Thyroid gland (tissue), 4 donors: ENCODE data around the gene DPP6. TPM values are rescaled to one million over a fixed set of nuclear protein-coding genes. Genes with fewer than 3 reads are reported as not detected.

Experiments
- DNase-seq, 2 donors: peaks; one replicate each; pipeline ENCODE4 v3.0.0-alpha.2; 2019
- H3K27ac ChIP-seq, 3 donors: fragments of 200-600 bp; sonication (generic); 1 replicate in 2 of 3; 2 replicates in 1 of 3; pipeline ENCODE4 v1.5.1; 2016 to 2019; ENCODE audit warnings: mild to moderate bottlenecking in 1 of 3, moderate library complexity in 1 of 3
- H3K27me3 ChIP-seq: fragments of 200-600 bp; sonication (generic); one replicate; pipeline ENCODE4 v1.5.1; 2019
- H3K36me3 ChIP-seq, 2 donors: fragments of 200-600 bp; sonication (generic); one replicate each; pipeline ENCODE4 v1.5.1; 2016 to 2019
- H3K4me1 ChIP-seq, 2 donors: fragments of 200-600 bp; sonication (generic); one replicate each; pipeline ENCODE4 v1.5.1; 2017 to 2019
- H3K4me3 ChIP-seq, 3 donors: fragments of 200-600 bp; sonication (generic); replicated peaks in 1 of 3; 1 replicate in 2 of 3; 2 replicates in 1 of 3; pipeline ENCODE4 v1.5.1; 2016; ENCODE audit warnings: mild to moderate bottlenecking in 1 of 3
- H3K9me3 ChIP-seq: fragments of 200-600 bp; sonication (generic); one replicate; pipeline ENCODE4 v1.5.1; 2017
- CTCF ChIP-seq, 6 experiments: fragments of 200-600 bp in 3 of 6; fragments of 450-650 bp in 3 of 6; sonication (generic) in 3 of 6; IDR thresholded peaks; one replicate each; pipeline ENCODE4 v1.5.1; 2016 to 2019; ENCODE audit warnings: antibody characterized with exemption in 6 of 6, mild to moderate bottlenecking in 2 of 6, inconsistent platforms in 1 of 6, moderate library complexity in 1 of 6
- POLR2A ChIP-seq, 2 donors: fragments of 450-650 bp; IDR thresholded peaks; one replicate each; pipeline ENCODE4 v1.6.1; 2017; ENCODE audit warnings: antibody characterized with exemption in 2 of 2, mild to moderate bottlenecking in 2 of 2, moderate library complexity in 1 of 2
- WGBS, 2 donors: methylation state at CpG; one replicate each; pipeline ENCODE4 v1.1.5; 2017; 5-methylcytosine and 5-hydroxymethylcytosine counted together
- intact Hi-C: fragments of 100-400 bp; cut with DNase I; formaldehyde crosslinking; loops from one replicate; pipeline ENCODE4 v1.15.1; 2023
- total RNA-seq, 4 donors: library from RNA; depleted of rRNA; stranded (reverse); fragments of >200 nt; gene quantifications; one replicate each; pipeline ENCODE4 v1.2.3, GENCODE V29; 2016

DPP6 gene
- total RNA-seq, 4 donors from 2014 or later: 50.7 to 97.7 (median 68.9) TPM

GRCh38 chr7:154489897-154490296 is 437.7 kb downstream of the DPP6 start:
- intact Hi-C loops: no loop called here
- no peaks in the 10 kb centered on the region for H3K27me3 ChIP-seq
- H3K4me3 ChIP-seq: no peak overlapping the region
- H3K9me3 ChIP-seq: no peaks in the 10 kb centered on the region
- no peak for TF ChIP-seq CTCF (IDR thresholded peaks at IDR 0.05)
- no peak for TF ChIP-seq POLR2A (IDR thresholded peaks at IDR 0.05)
- no peaks in the 10 kb centered on the region for H3K36me3 ChIP-seq
- H3K27ac ChIP-seq: no peak overlapping the region
- DNase-seq: no peak
- no peaks in the 10 kb centered on the region for H3K4me1 ChIP-seq
- WGBS, 2 donors: 88% methylated on average over 4 of the region's 4 CpGs

- 92% methylated on average over 5 of the region's 5 CpGs for WGBS, 2 donors
- Histone ChIP-seq H3K27me3 (no peaks in the 10 kb centered on the region), H3K4me1 (no peaks in the 10 kb centered on the region), H3K27ac (no peak overlapping the region), H3K9me3 (no peaks in the 10 kb centered on the region), H3K36me3 (no peaks in the 10 kb centered on the region), H3K4me3 (no peak overlapping the region)
- intact Hi-C loops: no loop called here
- TF ChIP-seq POLR2A (IDR thresholded peaks at IDR 0.05) (no peak), CTCF (IDR thresholded peaks at IDR 0.05) (no peak)
- no peak for DNase-seq
Observed at GRCh38 chr7:154493594-154493993, 441.4 kb downstream of the DPP6 start.

- Histone ChIP-seq H3K4me1 (no peaks in the 10 kb centered on the region), H3K27ac (no peak overlapping the region), H3K36me3 (no peaks in the 10 kb centered on the region), H3K4me3 (no peak overlapping the region), H3K27me3 (no peaks in the 10 kb centered on the region), H3K9me3 (no peaks in the 10 kb centered on the region)
- 80 to 84% methylated on average over 4 of the region's 4 CpGs for WGBS, 2 donors
- intact Hi-C loops: no loop called here
- no peak for DNase-seq
- TF ChIP-seq POLR2A (IDR thresholded peaks at IDR 0.05) (no peak), CTCF (IDR thresholded peaks at IDR 0.05) (no peak)
Observed at GRCh38 chr7:154497751-154498150, 445.6 kb downstream of the DPP6 start.

GRCh38 chr7:154503962-154504550 is 451.9 kb downstream of the DPP6 start:
- intact Hi-C loops: no loop called here

GRCh38 chr7:154504918-154505317 is 452.7 kb downstream of the DPP6 start:
- no peaks in the 10 kb centered on the region for H3K27me3 ChIP-seq
- H3K36me3 ChIP-seq: no peaks in the 10 kb centered on the region
- no peaks in the 10 kb centered on the region for H3K9me3 ChIP-seq
- intact Hi-C loops: no loop called here
- no peak for DNase-seq
- TF ChIP-seq CTCF (IDR thresholded peaks at IDR 0.05): no peak
- TF ChIP-seq POLR2A (IDR thresholded peaks at IDR 0.05): no peak
- no peak overlapping the region for H3K27ac ChIP-seq
- no peak overlapping the region for H3K4me3 ChIP-seq
- H3K4me1 ChIP-seq: no peaks in the 10 kb centered on the region

More at GRCh38 chr7:154503962-154504550, 451.9 kb downstream of the DPP6 start:
- no peaks in the 10 kb centered on the region for H3K4me1 ChIP-seq
- no peak for DNase-seq
- 64 to 65% methylated on average over 5 of the region's 5 CpGs for WGBS, 2 donors
- H3K27me3 ChIP-seq: no peaks in the 10 kb centered on the region
- H3K27ac ChIP-seq: no peak overlapping the region
- no peak overlapping the region for H3K4me3 ChIP-seq
- TF ChIP-seq CTCF (IDR thresholded peaks at IDR 0.05): peak; percentile 12 to 61 (median 54)
- no peak for TF ChIP-seq POLR2A (IDR thresholded peaks at IDR 0.05)
- no peaks in the 10 kb centered on the region for H3K36me3 ChIP-seq
- no peaks in the 10 kb centered on the region for H3K9me3 ChIP-seq
